HG03039 (cell line): Measurements from ENCODE around the gene CNTFR.
"Not testable (repeated sequence)": the region's sequence is repeated elsewhere in the genome, so short reads cannot be mapped to it uniquely, and the experiment has no call there.

ENCODE experiments used
- ATAC-seq: cut with Tn5 transposase; IDR thresholded peaks from one replicate; pipeline ENCODE4 v1.9.1; 2021; ENCODE audit warnings: mild to moderate bottlenecking, moderate library complexity; ENCODE audit not compliant: unreplicated experiment

The CNTFR gene

GRCh38 chr9:34589636-34590380, at the start of gene CNTFR:
Gene CNTFR, minus strand, starts transcription at chr9:34589724. Its CDS starts 20,743 bp downstream, at chr9:34568981.
- no peak for ATAC-seq

GRCh38 chr9:34639322-34639721, 49.8 kb upstream of the CNTFR start:
- ATAC-seq, result not testable (repeated sequence)

- ATAC-seq, result no peak
These were observed 48.6 kb upstream of the CNTFR start for GRCh38 chr9:34638138-34638445.

GRCh38 chr9:34637356-34638137, 48.0 kb upstream of the CNTFR start, which contains the start of gene SIGMAR1:
Gene SIGMAR1, minus strand, starts transcription at chr9:34637787. Its CDS starts 90 bp downstream, at chr9:34637697.
- ATAC-seq, result peak; percentile 76

GRCh38 chr9:34636791-34637355, 47.3 kb upstream of the CNTFR start:
- no peak for ATAC-seq

GRCh38 chr9:34635556-34635955, 46.0 kb upstream of the CNTFR start:
- ATAC-seq, result no peak

- ATAC-seq, result no peak
These were observed 45.2 kb upstream of the CNTFR start for GRCh38 chr9:34634551-34635248.

- no peak for ATAC-seq
These were observed 44.5 kb upstream of the CNTFR start for GRCh38 chr9:34633851-34634550.

- no peak for ATAC-seq
These were observed 43.6 kb upstream of the CNTFR start for GRCh38 chr9:34633166-34633565.

- ATAC-seq, result no peak
These were observed 41.1 kb upstream of the CNTFR start for GRCh38 chr9:34630402-34631154.

- ATAC-seq, result no peak
These were observed 39.9 kb upstream of the CNTFR start for GRCh38 chr9:34629491-34629808.

- ATAC-seq, result no peak
These were observed 39.3 kb upstream of the CNTFR start, which contains the start of gene ARID3C for GRCh38 chr9:34628656-34629490. Gene ARID3C, minus strand, starts transcription at chr9:34629066. Its CDS starts 1,052 bp downstream, at chr9:34628014.

GRCh38 chr9:34627716-34628655, 38.5 kb upstream of the CNTFR start:
- ATAC-seq, result no peak

- ATAC-seq, result no peak
These were observed 35.6 kb upstream of the CNTFR start for GRCh38 chr9:34625186-34625486.

GRCh38 chr9:34624475-34625185, 35.1 kb upstream of the CNTFR start:
- no peak for ATAC-seq

GRCh38 chr9:34623374-34624235, 34.1 kb upstream of the CNTFR start:
- ATAC-seq, result no peak
